Vagina (tissue), 2 donors: Measurements from ENCODE around the gene SLC1A4.

ENCODE experiments used
- CTCF ChIP-seq, 3 experiments: fragments of 450-650 bp in 2 of 3; fragments of 200-600 bp in 1 of 3; sonication (generic) in 1 of 3; IDR thresholded peaks; one replicate each; pipeline ENCODE4 v1.5.1; 2017 to 2019; ENCODE audit warnings: antibody characterized with exemption in 3 of 3, mild to moderate bottlenecking in 2 of 3, moderate library complexity in 2 of 3
- POLR2AphosphoS5 ChIP-seq, 2 donors: sonication (generic); formaldehyde crosslinking; IDR thresholded peaks; one replicate each; pipeline ENCODE4 v1.9.0; 2017; ENCODE audit warnings: antibody characterized with exemption in 2 of 2, mild to moderate bottlenecking in 2 of 2, low read depth in 1 of 2; ENCODE audit not compliant: insufficient read depth in 1 of 2

GRCh38 chr2:64989126-64989981 is at the start of gene SLC1A4:
- no peak for TF ChIP-seq CTCF (IDR thresholded peaks at IDR 0.05)
- TF ChIP-seq POLR2AphosphoS5 (IDR thresholded peaks at IDR 0.05; ENCODE audit: insufficient read depth in 1 of 2, low read depth in 1 of 2), result peak in 1 of 2 donors; percentile 76
